B cell (primary cell): ENCODE measurements around the gene TLE5. TPM values are rescaled to one million over a fixed set of nuclear protein-coding genes. Genes with fewer than 3 reads are reported as not detected.

Source experiments
- ATAC-seq: fragments of 200-7000 bp; cut with Tn5 transposase; one replicate; pipeline ENCODE4 v1.10.0; 2021; ENCODE audit warnings: low read depth, mild to moderate bottlenecking, moderate number of reproducible peaks, moderate library complexity
- CTCF ChIA-PET: fragments of 350-600 bp; sonication (Branson Sonifier 250); formaldehyde crosslinking; loops from one replicate; lab custom pipeline; 2021; ENCODE audit warnings: antibody characterized with exemption, inconsistent platforms; lab: Charles Lee
- POLR2A ChIA-PET: fragments of 350-600 bp; sonication (Branson Sonifier 250); formaldehyde crosslinking; loops from one replicate; lab custom pipeline; 2021; ENCODE audit warnings: antibody characterized with exemption; lab: Charles Lee
- DNase-seq: peaks from one replicate; pipeline ENCODE4 v3.0.0; 2013
- H2AFZ ChIP-seq: 2 replicates; pipeline ENCODE4 v1.6.1; 2012; ENCODE audit warnings: mild to moderate bottlenecking, low read depth, low read length; ENCODE audit not compliant: insufficient read depth, poor library complexity, severe bottlenecking
- H3K27ac ChIP-seq, 2 donors: 1 replicate in 1 of 2; 2 replicates in 1 of 2; pipeline ENCODE4 v1.5.1; 2012 to 2013; ENCODE audit warnings: low read length in 2 of 2, mild to moderate bottlenecking in 2 of 2, moderate library complexity in 1 of 2
- H3K27me3 ChIP-seq, 4 experiments: fragments of 200-600 bp in 1 of 4; sonication (generic) in 1 of 4; replicated peaks in 1 of 4; 1 replicate in 2 of 4; 2 replicates in 2 of 4; pipeline versions ENCODE4 v1.6.1 to v1.7.0; 2013 to 2016; ENCODE audit warnings: low read length in 3 of 4, mild to moderate bottlenecking in 2 of 4, mixed read lengths in 1 of 4, moderate library complexity in 1 of 4; ENCODE audit not compliant: insufficient read depth in 4 of 4, control insufficient read depth in 3 of 4; ENCODE audit errors: control extremely low read depth in 1 of 4
- H3K36me3 ChIP-seq, 2 experiments: replicated peaks in 1 of 2; 1 replicate in 1 of 2; 2 replicates in 1 of 2; pipeline versions ENCODE4 v1.6.1 to v1.7.1; 2013; ENCODE audit warnings: low read length in 1 of 2; ENCODE audit not compliant: insufficient read depth in 2 of 2, control insufficient read depth in 1 of 2; ENCODE audit errors: control extremely low read depth in 1 of 2, extremely low read depth in 1 of 2
- H3K4me1 ChIP-seq, 2 donors: fragments of 200-600 bp in 1 of 2; sonication (generic) in 1 of 2; 1 replicate in 1 of 2; 2 replicates in 1 of 2; pipeline versions ENCODE4 v1.5.1 to v1.6.1; 2013 to 2017; ENCODE audit warnings: low read length in 2 of 2; ENCODE audit not compliant: control insufficient read depth in 2 of 2, insufficient read depth in 2 of 2
- H3K4me2 ChIP-seq: replicated peaks from 2 replicates; pipeline ENCODE3; 2012; ENCODE audit warnings: mild to moderate bottlenecking, low read depth, low read length; ENCODE audit not compliant: poor library complexity, severe bottlenecking
- H3K4me3 ChIP-seq, 5 experiments: fragments of 200-600 bp in 1 of 5; sonication (generic) in 1 of 5; 1 replicate in 3 of 5; 2 replicates in 2 of 5; pipeline versions ENCODE4 v1.5.1 to v1.7.0; 2011 to 2016; ENCODE audit warnings: low read length in 4 of 5, mild to moderate bottlenecking in 4 of 5, low read depth in 2 of 5, control low read depth in 1 of 5, moderate library complexity in 1 of 5; ENCODE audit not compliant: insufficient read depth in 1 of 5; ENCODE audit errors: control extremely low read depth in 1 of 5, extremely low read depth in 1 of 5
- H3K79me2 ChIP-seq: fragments of 200-600 bp; sonication (generic); one replicate; pipeline ENCODE4 v1.6.0; 2016; ENCODE audit warnings: low read length; ENCODE audit not compliant: control insufficient read depth, insufficient read depth
- H3K9ac ChIP-seq: fragments of 200-600 bp; sonication (generic); 2 replicates; pipeline ENCODE4 v1.6.1; 2017; ENCODE audit warnings: mild to moderate bottlenecking, low read length, moderate library complexity
- H3K9me3 ChIP-seq, 3 donors: one replicate each; pipeline versions ENCODE4 v1.6.1 to v1.7.1; 2013; ENCODE audit warnings: low read length in 2 of 3; ENCODE audit not compliant: control insufficient read depth in 2 of 3, insufficient read depth in 1 of 3; ENCODE audit errors: control extremely low read depth in 1 of 3
- H4K20me1 ChIP-seq: 2 replicates; pipeline ENCODE4 v1.6.0; 2012; ENCODE audit warnings: mild to moderate bottlenecking, low read length; ENCODE audit not compliant: insufficient read depth, control insufficient read depth, poor library complexity, severe bottlenecking
- H3K27ac Mint-ChIP-seq: one replicate; pipeline ENCODE4 v1.8.0; 2021; ENCODE audit warnings: mixed read lengths
- H3K27me3 Mint-ChIP-seq: one replicate; pipeline ENCODE4 v1.8.0; 2021; ENCODE audit warnings: mixed read lengths
- H3K4me1 Mint-ChIP-seq: one replicate; pipeline ENCODE4 v1.8.0; 2021; ENCODE audit warnings: mixed read lengths
- H3K4me3 Mint-ChIP-seq: one replicate; pipeline ENCODE4 v1.8.0; 2021; ENCODE audit warnings: mixed read lengths
- H3K9me3 Mint-ChIP-seq: one replicate; pipeline ENCODE4 v1.8.0; 2022; ENCODE audit warnings: mixed read lengths; ENCODE audit not compliant: insufficient read depth
- EZH2 ChIP-seq: IDR thresholded peaks from 2 replicates; pipeline ENCODE4 v1.6.1; 2012; ENCODE audit warnings: borderline replicate concordance, low read depth, mild to moderate bottlenecking, moderate library complexity, low read length; ENCODE audit not compliant: insufficient read depth, poor library complexity, severe bottlenecking
- WGBS: methylation state at CpG from one replicate; pipeline ENCODE4 v1.1.5; 2013; ENCODE audit warnings: missing lambda C conversion rate; ENCODE audit not compliant: insufficient coverage; 5-methylcytosine and 5-hydroxymethylcytosine counted together
- intact Hi-C: fragments of 100-400 bp; cut with micrococcal nuclease; formaldehyde crosslinking; loops from one replicate; pipeline ENCODE4 v1.10.0; 2022
- polyA plus RNA-seq: library from polyadenylated mRNA; depleted of rRNA; stranded (reverse); fragments of >200 nt; gene quantifications from 2 replicates; pipeline ENCODE4 v1.2.3, GENCODE V29; 2012
- total RNA-seq, 2 donors: library from RNA; stranded (reverse); fragments of 120-200 nt in 1 of 2; gene quantifications; 1 replicate in 1 of 2; 2 replicates in 1 of 2; pipeline versions ENCODE4 v1.2.3 to v1.2.4, GENCODE V29; 2013 to 2022
- TF ChIP-seq, protein P1 (sequence below): fragments of 200-600 bp; IDR thresholded peaks from one replicate; pipeline ENCODE4 v1.8.0; 2022; ENCODE audit warnings: antibody characterized with exemption, mild to moderate bottlenecking

TLE5 gene
- total and polyA plus RNA-seq, 2 donors (not counting 1 experiment from before 2014, with no cell fraction given) = 697 to 1,132 TPM

DNA sequence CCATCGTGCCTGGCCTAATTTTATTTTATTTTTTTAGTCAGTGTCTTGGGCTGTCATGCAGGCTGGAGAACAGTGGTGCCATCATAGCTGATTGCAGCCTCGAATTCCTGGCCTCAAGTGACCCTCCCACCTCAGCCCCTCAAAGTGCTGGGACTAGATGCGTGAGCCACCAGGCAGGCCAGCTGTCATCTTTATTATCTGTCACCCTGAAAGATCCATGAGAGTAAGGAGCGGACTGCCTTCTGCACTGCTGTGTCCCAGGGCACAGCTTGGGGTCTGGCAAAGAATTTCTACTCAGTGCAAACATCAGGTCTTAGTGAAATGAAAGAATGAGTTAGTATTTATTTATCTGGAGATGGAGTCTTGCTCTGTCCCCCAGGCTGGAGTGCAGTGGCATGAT, 9.5 kb upstream of the TLE5 start:
- Histone ChIP-seq H3K4me2 (no peak overlapping the region), H3K27me3 (peaks cover 0 to 8% (median 2%) of the 10 kb centered on the region in 4 experiments), H3K9me3 (no peaks in the 10 kb centered on the region), H3K79me2 (no peaks in the 10 kb centered on the region), H3K4me1 (peaks cover 0 to 32% of the 10 kb centered on the region in 2 donors), H2AFZ (no peak overlapping the region), H3K4me3 (no peak overlapping the region), H3K9ac (no peak overlapping the region), H3K27ac (no peak overlapping the region), H3K36me3 (no peaks in the 10 kb centered on the region), H4K20me1 (no peaks in the 10 kb centered on the region)
- Mint-ChIP-seq H3K9me3 (no peaks in the 10 kb centered on the region), H3K4me3 (no peak overlapping the region), H3K4me1 (peaks cover 24% of the 10 kb centered on the region), H3K27me3 (no peaks in the 10 kb centered on the region), H3K27ac (peak overlapping the region; percentile 46)
- TF ChIP-seq EZH2 = no peak
- TF ChIP-seq, protein P1, sequence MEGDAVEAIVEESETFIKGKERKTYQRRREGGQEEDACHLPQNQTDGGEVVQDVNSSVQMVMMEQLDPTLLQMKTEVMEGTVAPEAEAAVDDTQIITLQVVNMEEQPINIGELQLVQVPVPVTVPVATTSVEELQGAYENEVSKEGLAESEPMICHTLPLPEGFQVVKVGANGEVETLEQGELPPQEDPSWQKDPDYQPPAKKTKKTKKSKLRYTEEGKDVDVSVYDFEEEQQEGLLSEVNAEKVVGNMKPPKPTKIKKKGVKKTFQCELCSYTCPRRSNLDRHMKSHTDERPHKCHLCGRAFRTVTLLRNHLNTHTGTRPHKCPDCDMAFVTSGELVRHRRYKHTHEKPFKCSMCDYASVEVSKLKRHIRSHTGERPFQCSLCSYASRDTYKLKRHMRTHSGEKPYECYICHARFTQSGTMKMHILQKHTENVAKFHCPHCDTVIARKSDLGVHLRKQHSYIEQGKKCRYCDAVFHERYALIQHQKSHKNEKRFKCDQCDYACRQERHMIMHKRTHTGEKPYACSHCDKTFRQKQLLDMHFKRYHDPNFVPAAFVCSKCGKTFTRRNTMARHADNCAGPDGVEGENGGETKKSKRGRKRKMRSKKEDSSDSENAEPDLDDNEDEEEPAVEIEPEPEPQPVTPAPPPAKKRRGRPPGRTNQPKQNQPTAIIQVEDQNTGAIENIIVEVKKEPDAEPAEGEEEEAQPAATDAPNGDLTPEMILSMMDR = no peak
- ChIA-PET POLR2A (no interaction called here), CTCF (interaction anchor here (1.4 to 6.8 kb wide), 4 partner anchors 14 to 109 kb away, joined by 3 to 73 read pairs (median 7); no protein-coding TSS in a partner anchor)
- no peak for DNase-seq
- WGBS = 86% methylated on average over 4 of the region's 4 CpGs
- intact Hi-C loops = loop anchor here (10.0 kb wide), 2 partner anchors 93 to 107 kb away; no protein-coding TSS in a partner anchor
- ATAC-seq = no peak

DNA sequence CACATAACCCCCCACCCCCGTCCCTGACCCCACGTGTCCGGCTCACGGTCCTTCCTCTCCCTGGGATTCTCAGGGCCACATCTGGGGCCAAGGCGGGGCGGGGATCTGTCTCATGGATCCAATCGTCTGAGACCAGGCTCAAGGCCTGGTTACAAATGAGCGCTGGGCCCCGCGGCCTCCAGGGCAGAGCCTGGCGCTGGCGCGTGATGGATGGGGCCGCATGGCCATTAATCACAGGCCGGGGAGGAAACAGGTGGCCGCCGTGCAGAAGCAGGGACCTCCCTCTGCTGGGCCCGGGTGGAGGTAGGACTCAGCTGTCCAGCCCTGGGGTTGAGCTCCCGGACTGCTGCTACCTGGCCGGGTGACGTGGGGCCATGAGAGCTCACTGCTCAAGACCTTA, 5.8 kb upstream of the TLE5 start:
- ATAC-seq (no peak), DNase-seq (no peak)
- Histone ChIP-seq H4K20me1 (no peaks in the 10 kb centered on the region), H3K9me3 (no peaks in the 10 kb centered on the region), H3K27me3 (no peaks in the 10 kb centered on the region), H3K4me2 (no peak overlapping the region), H2AFZ (no peak overlapping the region), H3K36me3 (no peaks in the 10 kb centered on the region), H3K79me2 (peaks cover 11% of the 10 kb centered on the region), H3K27ac (no peak overlapping the region), H3K4me1 (peaks cover 33 to 56% of the 10 kb centered on the region in 2 donors), H3K9ac (no peak overlapping the region), H3K4me3 (no peak overlapping the region)
- Mint-ChIP-seq H3K27ac (peak overlapping the region; percentile 46), H3K27me3 (no peaks in the 10 kb centered on the region), H3K4me1 (peaks cover 48% of the 10 kb centered on the region), H3K9me3 (no peaks in the 10 kb centered on the region), H3K4me3 (no peak overlapping the region)
- 50% methylated on average over 17 of the region's 21 CpGs for WGBS
- intact Hi-C loops = loop anchor here (10.0 kb wide), 1 partner anchor 117 kb away; the partner anchor contains the start of gene NCLN
- TF ChIP-seq, protein P1 = no peak
- no peak for TF ChIP-seq EZH2
- ChIA-PET POLR2A (interaction anchor here (0.7 to 1.7 kb wide), 2 partner anchors 8 to 32 kb away, joined by 3 to 8 read pairs; no protein-coding TSS in a partner anchor), CTCF (interaction anchor here (0.9 to 1.7 kb wide), 4 partner anchors 8 to 116 kb away, joined by 3 to 5 read pairs (median 4); no protein-coding TSS in a partner anchor)
